H1 (cell line): Measurements from ENCODE around the gene CEP152. TPM values are rescaled to one million over a fixed set of nuclear protein-coding genes. Genes with fewer than 3 reads are reported as not detected.

Experiments used
- CTCF ChIA-PET: fragments of 300-600 bp; sonication (Branson Sonifier 250); formaldehyde crosslinking; loops from one replicate; lab custom pipeline; 2021; ENCODE audit not compliant: partially characterized antibody; lab: Charles Lee
- POLR2A ChIA-PET: fragments of 300-600 bp; sonication (Branson Sonifier 250); formaldehyde crosslinking; loops from one replicate; lab custom pipeline; 2021; ENCODE audit warnings: inconsistent platforms; ENCODE audit not compliant: partially characterized antibody; lab: Charles Lee
- DNase-seq, 2 experiments: peaks; one replicate each; pipeline versions ENCODE4 v3.0.0 to v3.0.0-alpha.2; 2010 to 2022; ENCODE audit warnings: low spot score in 2 of 2, low read depth in 1 of 2, mixed read lengths in 1 of 2
- FAIRE-seq: peaks from 2 replicates; lab custom pipeline; 2011; peaks lifted over from hg19 to GRCh38; lab: Jason Lieb, UNC
- H2AFZ ChIP-seq: 2 replicates; pipeline ENCODE4 v1.8.1; 2012; ENCODE audit warnings: low read length, inconsistent platforms
- H2AK5ac ChIP-seq: 2 replicates; pipeline ENCODE4 v1.6.1; 2013; ENCODE audit warnings: low read depth, low read length
- H2BK120ac ChIP-seq: replicated peaks from 2 replicates; pipeline ENCODE3; 2013; ENCODE audit warnings: low read depth, low read length, inconsistent platforms
- H2BK12ac ChIP-seq: 2 replicates; pipeline ENCODE4 v1.6.1; 2013; ENCODE audit warnings: low read depth, low read length
- H2BK15ac ChIP-seq: 2 replicates; pipeline ENCODE4 v1.6.1; 2013; ENCODE audit warnings: low read length
- H2BK20ac ChIP-seq: 2 replicates; pipeline ENCODE4 v1.6.1; 2013; ENCODE audit warnings: low read length
- H2BK5ac ChIP-seq: 2 replicates; pipeline ENCODE4 v1.6.1; 2013; ENCODE audit warnings: low read depth, low read length
- H3K14ac ChIP-seq: 2 replicates; pipeline ENCODE4 v1.6.1; 2013; ENCODE audit warnings: inconsistent platforms; ENCODE audit not compliant: insufficient read length
- H3K18ac ChIP-seq: 2 replicates; pipeline ENCODE4 v1.6.1; 2013; ENCODE audit warnings: low read length; ENCODE audit errors: extremely low read depth
- H3K23ac ChIP-seq: 2 replicates; pipeline ENCODE4 v1.6.1; 2013; ENCODE audit warnings: inconsistent platforms; ENCODE audit not compliant: insufficient read length
- H3K23me2 ChIP-seq: 2 replicates; pipeline ENCODE4 v1.6.1; 2013; ENCODE audit warnings: low read depth, low read length
- H3K27ac ChIP-seq: 2 replicates; pipeline ENCODE4 v1.6.1; 2011; ENCODE audit warnings: low read depth, low read length, inconsistent platforms
- H3K27me3 ChIP-seq, 4 experiments: replicated peaks in 1 of 4; 1 replicate in 1 of 4; 2 replicates in 3 of 4; pipeline versions ENCODE4 v1.6.1 to v1.8.1; 2011 to 2013; ENCODE audit warnings: low read length in 3 of 4, mild to moderate bottlenecking in 3 of 4, inconsistent platforms in 2 of 4, mixed read lengths in 2 of 4, moderate library complexity in 1 of 4; ENCODE audit not compliant: control insufficient read depth in 3 of 4, insufficient read depth in 3 of 4; ENCODE audit errors: extremely low read depth in 1 of 4
- H3K36me3 ChIP-seq, 4 experiments: 2 replicates each; pipeline versions ENCODE4 v1.6.1 to v1.8.1; 2011 to 2013; ENCODE audit warnings: mild to moderate bottlenecking in 4 of 4, low read length in 3 of 4, moderate library complexity in 2 of 4, control low read depth in 1 of 4, inconsistent platforms in 1 of 4; ENCODE audit not compliant: insufficient read depth in 4 of 4, control insufficient read depth in 2 of 4
- H3K4ac ChIP-seq: replicated peaks from 2 replicates; pipeline ENCODE3; 2013; ENCODE audit warnings: low read length, low read depth, mixed read lengths, inconsistent platforms; ENCODE audit not compliant: insufficient read length
- H3K4me1 ChIP-seq, 4 experiments: replicated peaks in 1 of 4; 1 replicate in 1 of 4; 2 replicates in 3 of 4; pipeline versions ENCODE4 v1.6.1 to v1.8.1; 2011 to 2013; ENCODE audit warnings: low read length in 3 of 4, inconsistent platforms in 2 of 4, mixed read lengths in 1 of 4; ENCODE audit not compliant: insufficient read depth in 4 of 4, control insufficient read depth in 3 of 4
- H3K4me2 ChIP-seq, 2 experiments: 2 replicates each; pipeline versions ENCODE4 v1.6.1 to v1.8.1; 2011 to 2013; ENCODE audit warnings: low read depth in 2 of 2, low read length in 2 of 2, control low read depth in 1 of 2, inconsistent platforms in 1 of 2, mild to moderate bottlenecking in 1 of 2; ENCODE audit not compliant: insufficient read depth in 1 of 2
- H3K4me3 ChIP-seq, 4 experiments: fragments of 200-600, 300-600 bp in 1 of 4; sonication (generic), shearing (Covaris generic), sonication (Bioruptor Twin) in 1 of 4; 2 replicates each; pipeline versions ENCODE4 v1.5.1 to v1.8.1; 2011 to 2016; ENCODE audit warnings: low read length in 4 of 4, low read depth in 3 of 4, control low read depth in 2 of 4, inconsistent platforms in 2 of 4, mild to moderate bottlenecking in 2 of 4, mixed read lengths in 1 of 4, moderate library complexity in 1 of 4; ENCODE audit not compliant: insufficient read depth in 2 of 4; ENCODE audit errors: extremely low read depth in 1 of 4
- H3K56ac ChIP-seq: replicated peaks from 2 replicates; pipeline ENCODE3; 2013; ENCODE audit warnings: low read depth, mild to moderate bottlenecking, mixed read lengths, low read length, inconsistent platforms; ENCODE audit not compliant: insufficient read length
- H3K79me1 ChIP-seq: 2 replicates; pipeline ENCODE4 v1.6.1; 2013; ENCODE audit warnings: low read depth, low read length, control low read depth
- H3K79me2 ChIP-seq, 2 experiments: 2 replicates each; pipeline versions ENCODE4 v1.6.1 to v1.8.1; 2012 to 2013; ENCODE audit warnings: low read length in 2 of 2, mild to moderate bottlenecking in 2 of 2, inconsistent platforms in 1 of 2; ENCODE audit not compliant: insufficient read depth in 2 of 2, control insufficient read depth in 1 of 2
- H3K9ac ChIP-seq, 4 experiments: replicated peaks in 1 of 4; 1 replicate in 1 of 4; 2 replicates in 3 of 4; pipeline versions ENCODE4 v1.6.1 to v1.8.1; 2011 to 2013; ENCODE audit warnings: low read depth in 3 of 4, low read length in 3 of 4, control low read depth in 2 of 4, mild to moderate bottlenecking in 2 of 4, moderate library complexity in 2 of 4, inconsistent platforms in 1 of 4; ENCODE audit errors: extremely low read depth in 1 of 4
- H3K9me3 ChIP-seq, 2 experiments: 2 replicates each; pipeline versions ENCODE4 v1.6.1 to v1.8.1; 2012 to 2013; ENCODE audit warnings: mild to moderate bottlenecking in 2 of 2, moderate library complexity in 2 of 2, control low read depth in 1 of 2, inconsistent platforms in 1 of 2, low read depth in 1 of 2, low read length in 1 of 2, mixed read lengths in 1 of 2; ENCODE audit not compliant: insufficient read depth in 2 of 2
- H4K20me1 ChIP-seq, 2 experiments: replicated peaks in 1 of 2; 2 replicates each; pipeline versions ENCODE3 to v1.8.1; 2011 to 2013; ENCODE audit warnings: inconsistent platforms in 2 of 2, low read length in 2 of 2, mild to moderate bottlenecking in 1 of 2; ENCODE audit not compliant: insufficient read depth in 2 of 2, control insufficient read depth in 1 of 2
- H4K5ac ChIP-seq: 2 replicates; pipeline ENCODE4 v1.6.1; 2013; ENCODE audit warnings: low read length, low read depth, mixed read lengths, inconsistent platforms; ENCODE audit not compliant: insufficient read length
- H4K8ac ChIP-seq: 2 replicates; pipeline ENCODE4 v1.8.0; 2013; ENCODE audit warnings: mild to moderate bottlenecking, moderate library complexity, low read length, inconsistent platforms; ENCODE audit not compliant: insufficient read depth; ENCODE audit errors: extremely low read depth
- H4K91ac ChIP-seq: replicated peaks from 2 replicates; pipeline ENCODE3; 2013; ENCODE audit warnings: low read length, mixed read lengths, inconsistent platforms; ENCODE audit not compliant: insufficient read length
- CBX8 ChIP-seq: fragments of 300-800, 300-1000 bp; sonication (generic); IDR thresholded peaks from 2 replicates; pipeline ENCODE4 v1.7.1; 2016; ENCODE audit warnings: low read depth, low read length, borderline replicate concordance
- RAD21 ChIP-seq, 2 experiments: IDR thresholded peaks in 1 of 2; conservative IDR thresholded peaks in 1 of 2; 2 replicates each; pipeline ENCODE4 v1.6.1; 2011; ENCODE audit warnings: low read depth in 2 of 2, low read length in 2 of 2, improper control_type of control experiment in 1 of 2, inconsistent platforms in 1 of 2, mild to moderate bottlenecking in 1 of 2, moderate library complexity in 1 of 2
- RXRA ChIP-seq: IDR thresholded peaks from 2 replicates; pipeline ENCODE4 v1.6.1; 2011; ENCODE audit warnings: low read depth, mild to moderate bottlenecking, low read length, moderate library complexity; ENCODE audit not compliant: insufficient read depth
- TAF7 ChIP-seq: optimal IDR thresholded peaks from 2 replicates; pipeline ENCODE3; 2011; ENCODE audit warnings: low read depth, mild to moderate bottlenecking, inconsistent platforms, low read length, moderate library complexity, borderline replicate concordance
- WGBS, 2 experiments: shearing (Covaris generic) in 1 of 2; methylation state at CpG; one replicate each; pipeline versions ENCODE4 v1.1.6 to v1.1.7; 2013 to 2015; ENCODE audit warnings: low lambda C conversion rate in 2 of 2, mixed read lengths in 2 of 2, inconsistent platforms in 1 of 2, low coverage in 1 of 2, missing lambda C conversion rate in 1 of 2; ENCODE audit not compliant: insufficient replicate concordance in 2 of 2, insufficient coverage in 1 of 2, insufficient read length in 1 of 2; ENCODE audit errors: extremely low coverage in 1 of 2, missing lambda C conversion rate in 1 of 2; 5-methylcytosine and 5-hydroxymethylcytosine counted together
- polyA plus RNA-seq, 7 experiments: library from polyadenylated mRNA; depleted of rRNA in 3 of 7; stranded (reverse) in 5 of 7; unstranded in 2 of 7; fragments of >200 nt in 5 of 7; fragments of 200-250 nt in 2 of 7; gene quantifications; 1 replicate in 5 of 7; 2 replicates in 1 of 7; 4 replicates in 1 of 7; pipeline versions ENCODE4 v1.2.1 to v1.2.3, GENCODE V29; 2011 to 2013; ENCODE audit warnings: missing spikeins in 2 of 7, mixed read lengths in 2 of 7
- total RNA-seq: library from RNA; stranded (reverse); fragmentation: NEBNext Ultra II Directional; extraction: Animal tissue kit (Norgen Biotek cat#: 25700); gene quantifications from 2 replicates; pipeline ENCODE4 v1.2.1, GENCODE V29; 2021

The CEP152 gene
- total and polyA plus RNA-seq, 2 of the 8 experiments (the other 6 are each of a cell fraction or from before 2014, with no cell fraction given) = 1.4 to 16.2 TPM

DNA sequence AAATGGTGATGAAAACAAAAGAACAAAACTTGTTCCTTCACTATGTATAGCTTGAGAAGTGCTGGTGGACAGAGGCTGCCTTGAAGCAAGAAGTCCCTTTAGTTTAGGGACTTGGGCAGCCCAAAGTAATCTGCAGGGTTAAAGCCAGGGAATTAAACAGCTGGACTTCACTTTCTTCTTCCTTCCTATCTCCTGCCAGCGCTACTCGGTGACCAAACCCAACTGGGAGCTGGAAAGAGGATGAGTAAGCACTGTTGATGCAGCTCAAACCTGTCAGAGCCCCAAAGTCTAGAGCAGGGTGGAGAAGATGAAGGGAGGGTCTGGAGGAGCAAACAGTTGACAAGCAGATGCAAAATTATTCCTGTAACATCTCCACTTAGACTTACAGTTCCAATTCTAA lies 92.2 kb downstream of the CEP152 start:
- H2BK20ac ChIP-seq = no peak overlapping the region
- FAIRE-seq (no peak), DNase-seq (no peak)
- ChIA-PET CTCF (interaction anchor here (0.7 kb wide), 1 partner anchor 1527 kb away, joined by 3 read pairs; no protein-coding TSS in a partner anchor), POLR2A (interaction anchor here (0.9 kb wide), 1 partner anchor 10 kb away, joined by 3 read pairs; no protein-coding TSS in a partner anchor)
- H3K14ac ChIP-seq = no peak overlapping the region
- H4K20me1 ChIP-seq = no peaks in the 10 kb centered on the region
- H4K5ac ChIP-seq = no peak overlapping the region
- no peak overlapping the region for H3K18ac ChIP-seq
- H2BK15ac ChIP-seq = no peak overlapping the region
- no peaks in the 10 kb centered on the region for H3K27me3 ChIP-seq
- H3K79me1 ChIP-seq = no peaks in the 10 kb centered on the region
- H3K56ac ChIP-seq = no peak overlapping the region
- H3K23me2 ChIP-seq = no peaks in the 10 kb centered on the region
- 100% methylated on average over 2 of the region's 2 CpGs; no CpG with 5 or more reads in 1 of the 2 experiments for WGBS, 2 experiments
- H3K36me3 ChIP-seq = no peaks in the 10 kb centered on the region; a peak in 2 of 8 replicates
- no peak overlapping the region for H4K91ac ChIP-seq
- no peak overlapping the region for H2BK120ac ChIP-seq
- no peak overlapping the region for H2AK5ac ChIP-seq
- no peak overlapping the region for H3K27ac ChIP-seq
- no peak overlapping the region for H2BK12ac ChIP-seq
- no peak for TF ChIP-seq TAF7
- no peak for TF ChIP-seq RXRA
- no peak for TF ChIP-seq CBX8
- no peak for TF ChIP-seq RAD21 (IDR thresholded peaks at IDR 0.05 in 1 of 2, conservative IDR thresholded peaks at IDR 0.05 in 1 of 2; ENCODE audit: low read depth in 2 of 2, low read length in 2 of 2)
- H3K9me3 ChIP-seq = peaks cover 3 to 4% of the 10 kb centered on the region in 2 experiments; a peak in 1 of 4 replicates
- H2BK5ac ChIP-seq = no peak overlapping the region
- no peaks in the 10 kb centered on the region for H3K79me2 ChIP-seq
- no peak overlapping the region for H3K4me3 ChIP-seq
- no peak overlapping the region for H4K8ac ChIP-seq
- no peak overlapping the region for H2AFZ ChIP-seq
- H3K4me1 ChIP-seq = no peaks in the 10 kb centered on the region
- H3K4me2 ChIP-seq = no peak overlapping the region
- no peak overlapping the region for H3K4ac ChIP-seq
- H3K23ac ChIP-seq = no peak overlapping the region
- no peak overlapping the region for H3K9ac ChIP-seq
